ENCODE results near the gene ADGRG6. TPM values are rescaled to one million over a fixed set of nuclear protein-coding genes. Genes with fewer than 3 reads are reported as not detected.

The ADGRG6 gene
- total RNA-seq, 3 donors from 2014 or later = 8.2 to 29.6 (median 28.5) TPM

DNA sequence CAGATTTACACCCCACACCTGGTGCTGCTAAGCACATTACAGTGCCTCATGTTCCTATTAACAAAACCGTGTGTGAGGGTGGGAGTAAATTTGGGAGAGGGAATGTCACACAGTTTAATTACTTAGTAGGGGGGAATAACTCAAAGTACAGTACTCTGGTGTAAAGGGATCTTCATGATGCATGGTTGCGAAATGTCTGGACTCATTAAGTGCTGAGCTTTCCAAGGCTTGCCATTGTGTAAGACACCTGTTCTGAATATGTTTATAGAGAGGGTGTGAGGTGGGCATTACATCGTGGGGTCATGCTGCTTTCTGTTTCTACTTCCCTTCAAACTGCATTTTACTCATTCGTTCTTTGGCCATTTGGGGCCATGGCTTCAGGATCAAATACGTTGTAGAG lies 181.2 kb downstream of the ADGRG6 start:
- H3K9me3 ChIP-seq = no peaks in the 10 kb centered on the region
- H3K4me3 ChIP-seq = no peak overlapping the region
- H3K36me3 ChIP-seq = no peaks in the 10 kb centered on the region
- H3K27ac ChIP-seq = no peak overlapping the region
- TF ChIP-seq POLR2AphosphoS5 (IDR thresholded peaks at IDR 0.05) = no peak
- no peak for TF ChIP-seq POLR2A (IDR thresholded peaks at IDR 0.05)
- TF ChIP-seq CTCF (IDR thresholded peaks at IDR 0.05) = no peak
- no peaks in the 10 kb centered on the region for H3K27me3 ChIP-seq
- H3K4me1 ChIP-seq = no peaks in the 10 kb centered on the region
- no peak for DNase-seq (ENCODE audit: low spot score in 2 of 2)
- intact Hi-C loops (cut with DNase I; ENCODE audit: low total_unique reads) = no loop called here

DNA sequence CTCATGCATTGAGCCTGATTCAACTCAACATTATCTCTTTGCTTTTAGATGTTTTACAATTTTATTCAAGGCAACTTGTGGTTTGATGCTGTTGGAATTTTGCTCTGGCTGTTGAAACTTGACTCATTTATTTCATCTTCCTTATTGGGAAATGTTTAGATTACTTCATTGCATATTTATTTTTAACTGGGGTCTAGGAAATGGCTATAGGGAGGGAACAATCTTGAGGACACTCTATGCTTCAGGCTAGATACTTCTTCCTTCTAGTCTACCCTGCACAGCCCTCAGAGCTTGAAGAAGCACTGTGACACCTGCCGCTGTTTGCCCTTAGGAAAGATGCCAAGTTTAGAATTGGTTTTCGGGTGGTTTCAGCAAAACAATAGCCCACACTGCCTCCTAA lies 183.4 kb downstream of the ADGRG6 start:
- no peaks in the 10 kb centered on the region for H3K27me3 ChIP-seq
- no peak overlapping the region for H3K4me3 ChIP-seq
- TF ChIP-seq POLR2AphosphoS5 (IDR thresholded peaks at IDR 0.05) (no peak), POLR2A (IDR thresholded peaks at IDR 0.05) (no peak), CTCF (IDR thresholded peaks at IDR 0.05) (no peak)
- no peaks in the 10 kb centered on the region for H3K9me3 ChIP-seq
- intact Hi-C loops (cut with DNase I; ENCODE audit: low total_unique reads) = no loop called here
- no peak for DNase-seq (ENCODE audit: low spot score in 2 of 2)
- no peaks in the 10 kb centered on the region for H3K4me1 ChIP-seq
- H3K27ac ChIP-seq = no peak overlapping the region
- H3K36me3 ChIP-seq = no peaks in the 10 kb centered on the region

- TF ChIP-seq POLR2AphosphoS5 (IDR thresholded peaks at IDR 0.05) (no peak), CTCF (IDR thresholded peaks at IDR 0.05) (no peak), POLR2A (IDR thresholded peaks at IDR 0.05) (no peak)
- Histone ChIP-seq H3K9me3 (no peaks in the 10 kb centered on the region), H3K4me1 (no peaks in the 10 kb centered on the region), H3K4me3 (no peak overlapping the region), H3K27ac (no peak overlapping the region), H3K27me3 (no peaks in the 10 kb centered on the region), H3K36me3 (no peaks in the 10 kb centered on the region)
- no peak for DNase-seq (ENCODE audit: low spot score in 2 of 2)
- intact Hi-C loops (cut with DNase I; ENCODE audit: low total_unique reads) = loop anchor here (5.0 kb wide), 1 partner anchor 547 kb away; no protein-coding TSS in a partner anchor
Observed at GRCh38 chr6:142489722-142490610, 188.2 kb downstream of the ADGRG6 start.

Other genes with a start within 250 kb of the ADGRG6 start
- gene GJE1, start 169.1 kb upstream of the ADGRG6 start, total RNA-seq = not detected
- under 1 TPM in 1 of 3 donors, not detected in 2; 0.29 TPM for gene NMBR, start 154.9 kb upstream of the ADGRG6 start, total RNA-seq
- gene VTA1, start 154.7 kb upstream of the ADGRG6 start, total RNA-seq = 10 to 100 TPM; 31.8 to 58.8 (median 40.2) TPM

All from breast epithelium (tissue), 4 donors.